Measurements from ENCODE around the gene UBAP2.

The UBAP2 gene

DNA sequence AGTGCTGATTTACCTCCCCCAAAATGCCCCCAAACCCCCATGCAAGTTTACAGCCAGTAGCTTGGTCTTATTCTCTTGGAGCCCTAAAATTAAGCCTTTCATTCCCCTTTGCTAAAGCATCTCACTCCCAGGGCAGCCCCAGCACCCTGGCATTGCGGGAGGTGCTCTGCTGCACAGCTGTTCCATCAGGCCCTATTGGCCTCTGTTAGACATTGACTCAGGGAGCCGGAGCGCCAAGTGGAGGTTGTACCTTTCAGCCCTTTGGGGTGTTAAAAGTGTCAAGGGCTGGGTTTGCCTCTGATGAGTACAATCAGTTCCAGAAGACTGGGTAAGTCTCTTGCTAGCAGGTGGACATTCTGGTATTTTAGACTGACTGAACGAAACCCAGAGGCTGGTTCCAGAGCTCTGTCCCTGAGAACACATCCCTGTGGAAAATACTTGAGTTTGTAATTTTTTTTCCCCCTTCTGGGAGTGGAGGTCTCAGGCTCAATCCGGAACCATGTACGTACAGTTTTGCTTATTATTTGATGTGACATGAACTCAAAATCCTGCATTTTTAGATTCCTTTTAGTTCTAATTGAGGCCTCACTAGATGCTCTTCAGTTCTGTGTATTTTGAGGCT, 129.3 kb downstream of the UBAP2 start:
- DNase-seq: no peak

DNA sequence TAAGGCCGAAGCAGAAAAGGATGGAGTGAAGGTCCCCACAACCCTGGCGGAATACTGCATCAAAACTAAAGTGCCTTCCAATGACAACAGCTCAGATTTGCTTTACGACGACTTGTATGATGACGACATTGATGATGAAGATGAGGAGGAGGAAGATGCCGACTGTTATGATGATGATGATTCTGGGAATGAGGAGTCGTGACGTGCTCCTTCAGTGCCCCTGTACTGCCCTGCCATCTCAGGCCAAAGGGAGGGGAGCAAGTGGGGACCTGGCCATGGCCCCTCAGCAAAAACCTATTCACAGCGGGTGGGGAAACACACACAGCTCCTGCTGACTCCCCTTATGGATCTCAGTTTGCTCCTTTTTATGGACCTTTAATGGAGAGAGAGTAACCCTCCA, 131.7 kb downstream of the UBAP2 start:
- DNase-seq: no peak

- no peak for DNase-seq
Observed at GRCh38 chr9:33914887-33915628, 133.6 kb downstream of the UBAP2 start.

GRCh38 chr9:33913541-33913940, 135.1 kb downstream of the UBAP2 start:
- DNase-seq: no peak

- DNase-seq: no peak
Observed at GRCh38 chr9:33908749-33909148, 139.9 kb downstream of the UBAP2 start.

- no peak for DNase-seq
Observed at GRCh38 chr9:33908114-33908513, 140.6 kb downstream of the UBAP2 start.

DNA sequence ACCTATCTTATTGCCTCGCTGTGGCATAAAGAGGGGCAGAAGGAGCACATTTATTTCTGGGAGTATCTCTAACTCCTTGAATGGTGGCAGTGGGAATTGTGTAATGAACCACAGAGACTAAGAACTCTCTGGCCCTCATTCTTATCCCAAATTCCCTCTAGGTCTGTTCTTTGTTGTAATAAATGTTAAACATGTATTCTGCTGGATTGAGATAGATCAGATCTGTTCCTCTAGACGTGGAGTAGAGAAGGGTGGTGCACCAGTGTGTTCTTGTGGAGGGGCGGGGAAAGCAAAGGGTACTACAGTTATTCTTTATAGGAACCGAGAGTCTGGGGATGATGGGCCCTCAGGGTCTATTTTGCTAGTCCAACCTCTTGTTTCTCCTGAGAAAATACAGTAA, 141.3 kb downstream of the UBAP2 start:
- DNase-seq: no peak

DNA sequence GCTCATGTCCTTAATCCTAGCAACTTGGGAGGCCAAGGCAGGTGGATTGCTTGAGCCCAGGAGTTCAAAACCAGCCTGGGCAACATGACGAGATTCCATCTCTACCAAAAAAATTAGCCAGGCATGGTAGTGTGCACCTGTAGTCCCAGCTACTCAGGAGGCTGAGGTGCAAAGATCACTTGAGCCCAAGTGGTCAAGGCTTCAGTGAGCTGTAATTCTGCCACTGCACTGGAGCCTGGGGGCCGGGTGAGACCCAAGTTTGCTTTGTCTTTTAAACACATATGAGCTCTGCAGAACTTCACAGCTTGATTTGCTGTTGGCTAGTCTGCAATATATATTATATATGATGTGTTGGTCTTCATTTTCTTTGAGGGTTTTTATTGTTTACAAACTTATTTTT, 141.9 kb downstream of the UBAP2 start:
- no peak for DNase-seq

DNA sequence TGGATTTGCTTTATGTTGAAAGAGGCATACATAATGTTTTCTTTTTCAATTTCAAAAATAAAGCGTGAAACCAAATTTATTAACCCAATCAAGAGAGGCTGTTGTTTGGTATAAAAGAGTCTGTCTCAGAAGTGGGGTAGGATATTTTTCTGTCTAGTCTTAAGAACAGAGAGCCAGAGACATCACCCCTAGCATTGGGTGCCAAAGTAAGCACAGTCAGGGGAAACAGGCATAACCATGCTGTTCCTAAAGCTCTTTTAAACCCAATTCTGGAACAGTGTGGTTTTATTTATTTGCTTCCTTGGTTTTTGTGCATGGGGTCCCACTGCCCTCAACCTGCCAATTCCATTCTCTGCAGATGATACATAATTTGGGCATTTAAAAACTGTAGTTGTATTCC, 143.6 kb downstream of the UBAP2 start:
- no peak for DNase-seq

DNA sequence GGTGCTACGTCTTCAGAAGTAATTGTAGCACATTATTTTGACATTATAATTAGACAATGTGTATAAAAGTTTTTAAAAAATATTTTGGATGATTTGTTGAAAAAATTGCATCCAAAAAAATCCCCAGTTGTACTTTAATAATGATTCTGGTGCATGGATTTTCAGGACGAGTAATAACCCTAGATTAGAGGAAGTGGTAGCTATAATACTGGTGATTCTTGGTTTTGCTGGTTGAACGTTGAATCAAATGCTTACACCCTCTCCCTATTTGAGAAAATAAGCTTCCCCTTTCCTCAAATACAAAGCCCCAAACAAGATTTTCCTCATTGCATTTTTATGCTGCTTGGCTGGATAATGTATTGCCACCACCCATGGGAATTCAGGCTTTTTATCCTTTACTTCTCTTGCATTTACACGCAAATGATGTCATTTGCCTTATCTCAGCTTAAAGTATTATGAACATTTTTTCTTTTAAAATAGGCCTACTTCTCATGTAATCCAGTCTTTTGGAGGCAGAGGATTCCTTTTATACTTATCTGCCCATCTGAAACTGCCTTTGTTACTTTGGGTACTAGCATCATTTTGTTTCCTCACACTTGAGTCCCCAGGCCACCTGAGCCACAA, 145.4 kb downstream of the UBAP2 start:
- no peak for DNase-seq

- no peak for DNase-seq
Observed at GRCh38 chr9:33894316-33894715, 154.4 kb downstream of the UBAP2 start.

- no peak for DNase-seq
Observed at GRCh38 chr9:33893861-33894260, 154.8 kb downstream of the UBAP2 start.

- DNase-seq: no peak
Observed at GRCh38 chr9:33885948-33886347, 162.7 kb downstream of the UBAP2 start.

- no peak for DNase-seq
Observed at GRCh38 chr9:33884856-33885701, 163.6 kb downstream of the UBAP2 start.

- no peak for DNase-seq
Observed at GRCh38 chr9:33881635-33882034, 167.1 kb downstream of the UBAP2 start.

- no peak for DNase-seq
Observed at GRCh38 chr9:33880211-33881089, 168.2 kb downstream of the UBAP2 start.

- DNase-seq: no peak
Observed at GRCh38 chr9:33878691-33879366, 169.9 kb downstream of the UBAP2 start.

DNA sequence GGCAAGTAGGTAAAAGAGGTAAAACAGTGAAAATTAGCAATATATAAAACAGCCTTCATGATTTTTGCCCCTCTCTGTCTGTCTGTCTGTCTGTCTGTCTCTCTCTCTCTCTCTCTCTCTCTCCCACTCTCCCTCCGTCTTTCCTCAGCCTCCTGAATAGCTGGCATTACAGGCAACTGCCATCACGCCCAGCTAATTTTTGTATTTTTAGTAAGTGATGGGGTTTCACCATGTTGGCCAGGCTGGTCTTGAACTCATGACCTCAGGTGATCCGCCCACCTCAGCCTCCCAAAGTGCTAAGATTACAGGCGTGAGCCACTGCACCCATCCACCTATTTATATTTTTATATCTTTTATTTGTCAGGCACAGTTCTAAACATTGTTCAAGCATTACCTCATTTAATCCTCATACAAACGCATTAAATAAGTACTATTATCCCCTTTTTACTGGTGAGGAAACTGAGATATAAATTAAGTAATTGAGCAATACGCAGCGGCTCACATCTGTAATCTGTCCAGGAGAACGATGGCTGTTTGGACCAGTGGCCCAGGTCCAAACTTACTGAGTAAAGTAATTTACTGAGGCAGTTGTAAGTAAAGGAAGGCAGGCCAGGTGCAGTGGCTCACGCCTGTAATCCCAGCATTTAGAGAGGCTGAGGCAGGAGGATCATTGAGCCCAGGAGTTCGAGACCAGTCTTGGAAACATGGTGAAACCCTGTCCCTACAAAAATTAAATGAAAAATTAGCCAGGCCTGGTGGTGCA, 170.8 kb downstream of the UBAP2 start:
- DNase-seq: no peak

Data from hematopoietic multipotent progenitor cell treated with erythropoietin and hydrocortisone succinate and interleukin-3 and kit ligand, for 8 days (in vitro differentiated cells).